ENCODE data around the gene CSMD2. TPM values are rescaled to one million over a fixed set of nuclear protein-coding genes. Genes with fewer than 3 reads are reported as not detected.

Gene CSMD2
- total and polyA plus RNA-seq, 2 experiments from 2014 or later = 5.3 to 16.6 TPM

GRCh38 chr1:34144766-34145165 lies 20.3 kb downstream of the CSMD2 start:
- Histone ChIP-seq H3K4me1 (ENCODE audit: insufficient read depth) (peaks cover 27% of the 10 kb centered on the region), H3K4me3 (no peak overlapping the region), H3F3A (replicated peaks; ENCODE audit: low read depth) (no peaks in the 10 kb centered on the region), H3K36me3 (ENCODE audit: insufficient read depth) (no peaks in the 10 kb centered on the region; the same call in 1 of the 2 replicates), H2AFZ (no peak overlapping the region), H3K27ac (ENCODE audit: low read depth) (no peak overlapping the region), H3K9me2 (ENCODE audit: insufficient read depth) (no peaks in the 10 kb centered on the region), H3K27me3 (ENCODE audit: insufficient read depth) (no peaks in the 10 kb centered on the region), H3K79me2 (replicated peaks; ENCODE audit: insufficient read depth) (peaks cover 48% of the 10 kb centered on the region), H3K4me2 (no peak overlapping the region), H4K20me1 (replicated peaks; ENCODE audit: insufficient read depth) (peaks cover 29% of the 10 kb centered on the region)
- Mint-ChIP-seq H3K4me3 (no peak overlapping the region), H3K9me3 (no peaks in the 10 kb centered on the region), H3K36me3 (ENCODE audit: low read depth) (peaks cover 12% of the 10 kb centered on the region; the same call in 2 of the 3 replicates), H3K27me3 (ENCODE audit: insufficient read depth, low read depth, poor library complexity) (peaks cover 11% of the 10 kb centered on the region), H3K4me1 (peaks cover 57% of the 10 kb centered on the region), H3K27ac (no peak overlapping the region)
- no peak for DNase-seq (ENCODE audit: low spot score)
- ATAC-seq = no peak
- TF ChIP-seq ZNF462 (CRISPR knock-in tag; IDR thresholded peaks at IDR 0.05) (no peak), REST (IDR thresholded peaks at IDR 0.05; ENCODE audit: unreplicated experiment) (no peak), ZNF331 (CRISPR knock-in tag; IDR thresholded peaks at IDR 0.05; ENCODE audit: low read depth) (no peak), EZH2 (IDR thresholded peaks at IDR 0.05; ENCODE audit: low read depth, unreplicated experiment) (no peak), EZH2phosphoT487 (IDR thresholded peaks at IDR 0.05; ENCODE audit: unreplicated experiment) (no peak), STAT1 (IDR thresholded peaks at IDR 0.05; ENCODE audit: unreplicated experiment) (no peak), ZNF114 (CRISPR knock-in tag; IDR thresholded peaks at IDR 0.05) (no peak), CTCF (conservative IDR thresholded peaks at IDR 0.05; ENCODE audit: low read depth in 2 of 2) (no peak), JUNB (IDR thresholded peaks at IDR 0.05; ENCODE audit: unreplicated experiment) (no peak), NANOG (IDR thresholded peaks at IDR 0.05; ENCODE audit: borderline replicate concordance) (no peak)
